Sigmoid colon (tissue), 7 donors: Measurements from ENCODE around the gene IFI27L1. TPM values are rescaled to one million over a fixed set of nuclear protein-coding genes. Genes with fewer than 3 reads are reported as not detected.

Source experiments
- DNase-seq: peaks from one replicate; pipeline ENCODE4 v3.0.0-alpha.2; 2019
- H3K27ac ChIP-seq, 4 donors: fragments of 200-600 bp; sonication (generic); one replicate each; pipeline ENCODE4 v1.5.1; 2016 to 2019; ENCODE audit warnings: mild to moderate bottlenecking in 1 of 4
- H3K27me3 ChIP-seq, 3 donors: fragments of 200-600 bp; sonication (generic); one replicate each; pipeline ENCODE4 v1.5.1; 2019; ENCODE audit warnings: mild to moderate bottlenecking in 1 of 3
- H3K36me3 ChIP-seq, 4 donors: fragments of 200-600 bp; sonication (generic); one replicate each; pipeline ENCODE4 v1.5.1; 2016 to 2019
- H3K4me1 ChIP-seq, 4 donors: fragments of 200-600 bp; sonication (generic); one replicate each; pipeline ENCODE4 v1.5.1; 2017 to 2019
- H3K4me3 ChIP-seq, 4 donors: fragments of 200-600 bp; sonication (generic); one replicate each; pipeline ENCODE4 v1.5.1; 2017 to 2019; ENCODE audit warnings: mild to moderate bottlenecking in 2 of 4, moderate library complexity in 1 of 4
- H3K9me3 ChIP-seq, 4 donors: fragments of 200-600 bp in 3 of 4; sonication (generic) in 3 of 4; one replicate each; pipeline versions ENCODE4 v1.5.1 to v1.6.1; 2013 to 2019
- EP300 ChIP-seq, 4 donors: sonication (generic); formaldehyde crosslinking; IDR thresholded peaks; one replicate each; pipeline ENCODE4 v1.6.1; 2017; ENCODE audit warnings: antibody characterized with exemption in 4 of 4
- POLR2A ChIP-seq, 2 donors: fragments of 450-650 bp; IDR thresholded peaks; one replicate each; pipeline ENCODE4 v1.6.1; 2016; ENCODE audit warnings: antibody characterized with exemption in 2 of 2, mild to moderate bottlenecking in 2 of 2, moderate library complexity in 2 of 2
- POLR2AphosphoS5 ChIP-seq, 4 donors: sonication (generic); formaldehyde crosslinking; IDR thresholded peaks; one replicate each; pipeline ENCODE4 v1.6.1; 2017; ENCODE audit warnings: antibody characterized with exemption in 4 of 4
- WGBS, 2 donors: extraction: QIAGEN DNeasy Blood & Tissue Kit; methylation state at CpG; one replicate each; pipeline ENCODE4 v1.1.7; 2013; 5-methylcytosine and 5-hydroxymethylcytosine counted together
- intact Hi-C: fragments of 100-400 bp; cut with DNase I; formaldehyde crosslinking; loops from one replicate; pipeline ENCODE4 v1.15.1; 2023
- polyA plus RNA-seq, 3 donors: library from polyadenylated mRNA; stranded (reverse); fragments of 200-250 nt; gene quantifications; one replicate each; pipeline ENCODE4 v1.2.3, GENCODE V29; 2013
- total RNA-seq, 4 donors: library from RNA; depleted of rRNA; stranded (reverse); fragments of >200 nt; gene quantifications; one replicate each; pipeline ENCODE4 v1.1.0, GENCODE V29; 2016
- TF ChIP-seq, protein P1 (sequence below), 4 experiments: fragments of 450-650 bp in 3 of 4; fragments of 200-600 bp in 1 of 4; IDR thresholded peaks; one replicate each; pipeline ENCODE4 v1.5.1; 2016 to 2019; ENCODE audit warnings: antibody characterized with exemption in 4 of 4, mild to moderate bottlenecking in 3 of 4, moderate library complexity in 2 of 4
- donor health status: healthy with polysubstance abuse.
- donor health status: Bipolar disorder and iron deficiency.
- donor health status: healthy.

IFI27L1 gene
- total and polyA plus RNA-seq, 7 donors = 6.7 to 49.5 (median 8.6) TPM

DNA sequence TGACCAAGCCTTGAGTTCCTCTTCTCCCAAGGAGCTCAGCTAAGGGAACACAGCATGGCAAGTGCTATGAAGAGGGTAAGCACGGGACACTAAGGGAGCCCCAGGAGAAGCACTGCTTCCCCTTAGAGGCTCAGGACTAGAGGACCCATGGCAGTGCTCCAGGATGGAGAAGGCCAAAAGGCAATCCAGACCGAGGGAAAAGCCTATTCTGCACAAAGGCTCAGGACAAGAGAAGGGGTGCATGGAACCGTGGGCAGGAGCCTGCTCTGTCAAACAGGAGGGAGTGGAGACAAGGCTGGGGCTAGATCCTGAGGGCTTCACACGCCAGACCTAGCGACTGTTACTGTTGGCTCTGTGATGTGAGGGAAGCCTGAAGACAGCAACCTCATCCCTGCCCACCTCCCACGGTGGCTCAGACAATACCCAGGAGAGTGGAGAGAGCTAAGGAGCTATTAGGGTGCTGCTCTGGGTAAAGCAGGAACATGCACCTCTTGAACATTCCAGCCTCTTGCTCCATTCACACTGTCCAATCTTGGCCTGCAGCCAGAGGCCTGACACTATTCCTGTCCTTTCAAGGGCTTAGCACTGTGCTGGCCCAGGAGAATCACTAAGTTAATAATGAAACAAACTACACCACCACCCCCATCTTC lies 30.8 kb upstream of the IFI27L1 start:
- no peaks in the 10 kb centered on the region for H3K9me3 ChIP-seq
- no peak overlapping the region for H3K4me3 ChIP-seq
- intact Hi-C loops = no loop called here
- H3K27me3 ChIP-seq = no peaks in the 10 kb centered on the region
- peak; percentile 69 for DNase-seq
- 89 to 95% methylated on average over 6 of the region's 6 CpGs for WGBS, 2 donors
- H3K36me3 ChIP-seq = peaks cover 34 to 100% (median 67%) of the 10 kb centered on the region in 4 donors
- TF ChIP-seq, protein P1, sequence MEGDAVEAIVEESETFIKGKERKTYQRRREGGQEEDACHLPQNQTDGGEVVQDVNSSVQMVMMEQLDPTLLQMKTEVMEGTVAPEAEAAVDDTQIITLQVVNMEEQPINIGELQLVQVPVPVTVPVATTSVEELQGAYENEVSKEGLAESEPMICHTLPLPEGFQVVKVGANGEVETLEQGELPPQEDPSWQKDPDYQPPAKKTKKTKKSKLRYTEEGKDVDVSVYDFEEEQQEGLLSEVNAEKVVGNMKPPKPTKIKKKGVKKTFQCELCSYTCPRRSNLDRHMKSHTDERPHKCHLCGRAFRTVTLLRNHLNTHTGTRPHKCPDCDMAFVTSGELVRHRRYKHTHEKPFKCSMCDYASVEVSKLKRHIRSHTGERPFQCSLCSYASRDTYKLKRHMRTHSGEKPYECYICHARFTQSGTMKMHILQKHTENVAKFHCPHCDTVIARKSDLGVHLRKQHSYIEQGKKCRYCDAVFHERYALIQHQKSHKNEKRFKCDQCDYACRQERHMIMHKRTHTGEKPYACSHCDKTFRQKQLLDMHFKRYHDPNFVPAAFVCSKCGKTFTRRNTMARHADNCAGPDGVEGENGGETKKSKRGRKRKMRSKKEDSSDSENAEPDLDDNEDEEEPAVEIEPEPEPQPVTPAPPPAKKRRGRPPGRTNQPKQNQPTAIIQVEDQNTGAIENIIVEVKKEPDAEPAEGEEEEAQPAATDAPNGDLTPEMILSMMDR (IDR thresholded peaks at IDR 0.05) = no peak
- TF ChIP-seq POLR2AphosphoS5 (IDR thresholded peaks at IDR 0.05) (no peak), EP300 (IDR thresholded peaks at IDR 0.05) (no peak), POLR2A (IDR thresholded peaks at IDR 0.05) (no peak)
- H3K4me1 ChIP-seq = peaks cover 0 to 18% (median 13%) of the 10 kb centered on the region in 4 donors
- H3K27ac ChIP-seq = no peak overlapping the region

DNA sequence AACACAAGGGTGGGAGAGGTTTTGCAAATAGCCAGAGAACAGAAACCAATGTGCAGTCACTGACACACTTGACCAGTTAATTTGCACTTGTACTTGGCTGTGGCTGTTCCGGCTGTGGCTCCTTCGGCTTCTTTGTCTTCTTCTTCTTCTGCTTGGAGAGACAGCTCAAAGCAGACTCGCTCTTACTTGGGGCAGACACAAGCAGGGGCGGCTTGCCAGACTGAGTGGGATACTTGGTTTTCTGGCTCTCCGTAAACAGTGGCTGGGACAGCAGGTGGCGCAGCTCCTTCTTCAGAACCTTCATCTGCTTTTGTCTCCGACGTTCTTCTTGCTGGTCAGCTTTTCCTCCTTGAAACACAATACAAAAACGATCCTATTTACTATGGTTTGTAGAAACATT lies 30.0 kb upstream of the IFI27L1 start:
- Histone ChIP-seq H3K27ac (peak overlapping the region in 1 of 4 donors; percentile 19), H3K9me3 (no peaks in the 10 kb centered on the region), H3K27me3 (no peaks in the 10 kb centered on the region), H3K4me1 (peaks cover 0 to 18% (median 13%) of the 10 kb centered on the region in 4 donors), H3K4me3 (no peak overlapping the region), H3K36me3 (peaks cover 38 to 100% (median 69%) of the 10 kb centered on the region in 4 donors)
- intact Hi-C loops = loop anchor here (1.0 kb wide), 1 partner anchor 85 kb away; no protein-coding TSS in a partner anchor
- 52 to 72% methylated on average over 9 of the region's 9 CpGs for WGBS, 2 donors
- peak; percentile 81 for DNase-seq
- TF ChIP-seq, protein P1 (IDR thresholded peaks at IDR 0.05) = peak in 3 of 4 experiments; percentile 14 to 45 (median 17)
- TF ChIP-seq POLR2AphosphoS5 (IDR thresholded peaks at IDR 0.05) (no peak), POLR2A (IDR thresholded peaks at IDR 0.05) (no peak)

DNA sequence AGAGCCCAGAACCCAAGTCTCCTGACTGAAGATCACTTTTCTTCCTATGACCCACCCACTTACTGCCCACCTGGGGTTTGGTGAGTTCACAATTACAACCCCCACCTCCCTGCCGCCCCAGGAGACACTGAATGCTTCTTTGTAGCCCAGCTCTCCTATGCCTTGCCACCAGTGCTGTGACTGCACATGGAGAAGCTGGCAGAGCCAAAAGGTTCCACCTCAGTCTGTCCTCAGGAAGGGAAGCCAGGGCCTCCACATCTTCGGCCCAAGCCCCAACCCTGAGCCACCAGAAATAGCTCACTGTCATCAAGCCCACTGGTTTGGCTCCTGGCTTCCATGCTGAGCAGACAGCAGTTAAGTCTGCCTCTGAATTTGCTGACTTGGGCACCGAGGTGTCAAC lies 29.3 kb upstream of the IFI27L1 start:
- Histone ChIP-seq H3K27ac (peak overlapping the region in 2 of 4 donors; percentile 0 to 19), H3K36me3 (peaks cover 38 to 100% (median 74%) of the 10 kb centered on the region in 4 donors), H3K27me3 (no peaks in the 10 kb centered on the region), H3K4me1 (peaks cover 0 to 18% (median 13%) of the 10 kb centered on the region in 4 donors), H3K9me3 (no peaks in the 10 kb centered on the region), H3K4me3 (no peak overlapping the region)
- 90 to 92% methylated on average over 3 of the region's 3 CpGs for WGBS, 2 donors
- TF ChIP-seq EP300 (IDR thresholded peaks at IDR 0.05) = no peak
- no peak for TF ChIP-seq POLR2AphosphoS5 (IDR thresholded peaks at IDR 0.05)
- TF ChIP-seq POLR2A (IDR thresholded peaks at IDR 0.05) = no peak
- TF ChIP-seq, protein P1 (IDR thresholded peaks at IDR 0.05) = no peak
- intact Hi-C loops = loop anchor here (1.0 kb wide), 1 partner anchor 85 kb away; no protein-coding TSS in a partner anchor
- no peak for DNase-seq

DNA sequence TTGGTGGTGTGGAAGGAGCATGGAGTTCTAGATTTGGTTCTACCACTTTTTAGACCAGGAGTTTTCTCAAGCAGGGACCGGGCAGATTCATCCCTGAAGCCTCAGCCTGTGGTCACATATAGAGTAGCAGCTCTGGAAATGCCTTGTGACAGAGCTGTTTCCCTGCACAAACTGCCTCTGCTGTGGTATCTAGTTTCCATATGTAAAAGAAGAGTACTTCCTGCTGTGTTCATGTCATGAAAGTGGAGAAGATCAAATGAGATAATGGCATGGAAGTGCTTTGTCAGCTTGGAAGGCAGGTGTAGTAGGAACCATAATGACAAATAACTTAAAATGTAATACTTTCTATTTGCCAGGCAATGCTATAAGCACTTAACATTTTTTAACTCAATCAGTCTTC lies 28.9 kb upstream of the IFI27L1 start:
- Histone ChIP-seq H3K27ac (no peak overlapping the region), H3K4me1 (peaks cover 0 to 18% (median 13%) of the 10 kb centered on the region in 4 donors), H3K9me3 (no peaks in the 10 kb centered on the region), H3K36me3 (peaks cover 38 to 100% (median 73%) of the 10 kb centered on the region in 4 donors), H3K4me3 (no peak overlapping the region), H3K27me3 (no peaks in the 10 kb centered on the region)
- no peak for TF ChIP-seq POLR2A (IDR thresholded peaks at IDR 0.05)
- TF ChIP-seq, protein P1 (IDR thresholded peaks at IDR 0.05) = no peak
- no peak for TF ChIP-seq EP300 (IDR thresholded peaks at IDR 0.05)
- no peak for TF ChIP-seq POLR2AphosphoS5 (IDR thresholded peaks at IDR 0.05)
- peak; percentile 38 for DNase-seq
- intact Hi-C loops = no loop called here
- 87 to 94% methylated on average over 1 of the region's 1 CpG for WGBS, 2 donors
